Keratinocyte (primary cell): ENCODE measurements around the gene CEMIP2. TPM values are rescaled to one million over a fixed set of nuclear protein-coding genes. Genes with fewer than 3 reads are reported as not detected.

Source experiments
- DNase-seq: peaks from one replicate; pipeline ENCODE4 v3.0.0-alpha.2; 2011; ENCODE audit warnings: low read depth, missing footprints, low spot score
- FAIRE-seq: peaks from 2 replicates; lab custom pipeline; 2011; peaks lifted over from hg19 to GRCh38; lab: Jason Lieb, UNC
- H2AFZ ChIP-seq: 2 replicates; pipeline ENCODE4 v1.6.0; 2012; ENCODE audit warnings: low read length, control low read depth, inconsistent platforms; ENCODE audit not compliant: control insufficient read depth
- H3K27ac ChIP-seq: 2 replicates; pipeline ENCODE4 v1.5.1; 2011; ENCODE audit warnings: low read length; ENCODE audit not compliant: control insufficient read depth, insufficient read depth
- H3K27me3 ChIP-seq: 3 replicates; pipeline ENCODE4 v1.6.0; 2011; ENCODE audit warnings: low read length; ENCODE audit not compliant: control insufficient read depth, insufficient read depth; ENCODE audit errors: extremely low read depth
- H3K36me3 ChIP-seq, 2 experiments: 2 replicates in 1 of 2; 3 replicates in 1 of 2; pipeline ENCODE4 v1.5.1; 2011; ENCODE audit warnings: low read length in 2 of 2, mild to moderate bottlenecking in 1 of 2; ENCODE audit not compliant: control insufficient read depth in 2 of 2, insufficient read depth in 2 of 2; ENCODE audit errors: extremely low read depth in 1 of 2
- H3K4me1 ChIP-seq: 3 replicates; pipeline ENCODE4 v1.5.1; 2011; ENCODE audit warnings: low read length; ENCODE audit not compliant: control insufficient read depth, insufficient read depth; ENCODE audit errors: extremely low read depth
- H3K4me2 ChIP-seq: 3 replicates; pipeline ENCODE4 v1.6.0; 2011; ENCODE audit warnings: low read depth, low read length; ENCODE audit not compliant: control insufficient read depth, insufficient read depth; ENCODE audit errors: extremely low read depth
- H3K4me3 ChIP-seq, 3 experiments: fragments of 200-600 bp in 1 of 3; sonication (generic) in 1 of 3; 2 replicates in 2 of 3; 3 replicates in 1 of 3; pipeline ENCODE4 v1.5.1; 2011 to 2016; ENCODE audit warnings: low read length in 3 of 3, mild to moderate bottlenecking in 3 of 3, control low read depth in 2 of 3, inconsistent platforms in 1 of 3, low read depth in 1 of 3, mixed read lengths in 1 of 3, mixed run types in 1 of 3, moderate library complexity in 1 of 3; ENCODE audit not compliant: control insufficient read depth in 2 of 3, insufficient read depth in 2 of 3; ENCODE audit errors: extremely low read depth in 1 of 3
- H3K79me2 ChIP-seq: 2 replicates; pipeline ENCODE4 v1.6.0; 2012; ENCODE audit warnings: low read length; ENCODE audit not compliant: control insufficient read depth, insufficient read depth
- H3K9ac ChIP-seq: 3 replicates; pipeline ENCODE4 v1.6.0; 2011; ENCODE audit warnings: low read length; ENCODE audit not compliant: control insufficient read depth, insufficient read depth; ENCODE audit errors: extremely low read depth
- H3K9me1 ChIP-seq: 3 replicates; pipeline ENCODE4 v1.6.0; 2011; ENCODE audit warnings: low read length; ENCODE audit not compliant: control insufficient read depth, insufficient read depth; ENCODE audit errors: extremely low read depth
- H3K9me3 ChIP-seq: 2 replicates; pipeline ENCODE4 v1.5.1; 2012; ENCODE audit warnings: low read depth, low read length; ENCODE audit not compliant: control insufficient read depth
- H4K20me1 ChIP-seq: 3 replicates; pipeline ENCODE4 v1.6.0; 2011; ENCODE audit warnings: low read length; ENCODE audit not compliant: control insufficient read depth, insufficient read depth; ENCODE audit errors: extremely low read depth
- EZH2 ChIP-seq: IDR thresholded peaks from one replicate; pipeline ENCODE4 v1.6.1; 2012; ENCODE audit warnings: inconsistent platforms, mild to moderate bottlenecking, low read length, moderate library complexity
- dilution Hi-C: fragments of 300-500 bp; cut with MboI; formaldehyde crosslinking; loops from one replicate; pipeline ENCODE4 v1.7.0; 2020; ENCODE audit warnings: low sequenced_read_pairs; ENCODE audit not compliant: extremely low pct_ligation_motif_present
- polyA plus RNA-seq, 5 experiments: library from polyadenylated mRNA; depleted of rRNA in 3 of 5; stranded (reverse) in 3 of 5; stranded (forward) in 1 of 5; unstranded in 1 of 5; fragments of >200 nt; gene quantifications; 1 replicate in 1 of 5; 2 replicates in 3 of 5; 3 replicates in 1 of 5; pipeline versions ENCODE4 v1.2.1 to v1.2.3, GENCODE V29; 2011 to 2012; ENCODE audit warnings: missing spikeins in 2 of 5, low read depth in 1 of 5, low replicate concordance in 1 of 5
- TF ChIP-seq, protein P1 (sequence below), 3 experiments: IDR thresholded peaks in 1 of 3; conservative IDR thresholded peaks in 1 of 3; optimal IDR thresholded peaks in 1 of 3; 2 replicates in 2 of 3; 3 replicates in 1 of 3; pipeline versions ENCODE3 to v1.5.1; 2011; ENCODE audit warnings: low read length in 3 of 3, mild to moderate bottlenecking in 3 of 3, moderate library complexity in 2 of 3, control low read depth in 1 of 3, inconsistent platforms in 1 of 3; ENCODE audit not compliant: insufficient read depth in 2 of 3; ENCODE audit errors: extremely low read depth in 1 of 3

Gene CEMIP2
- polyA plus RNA-seq, 1 donor (not counting 4 experiments of a cell fraction or from before 2014, with no cell fraction given): 47.7 TPM

DNA sequence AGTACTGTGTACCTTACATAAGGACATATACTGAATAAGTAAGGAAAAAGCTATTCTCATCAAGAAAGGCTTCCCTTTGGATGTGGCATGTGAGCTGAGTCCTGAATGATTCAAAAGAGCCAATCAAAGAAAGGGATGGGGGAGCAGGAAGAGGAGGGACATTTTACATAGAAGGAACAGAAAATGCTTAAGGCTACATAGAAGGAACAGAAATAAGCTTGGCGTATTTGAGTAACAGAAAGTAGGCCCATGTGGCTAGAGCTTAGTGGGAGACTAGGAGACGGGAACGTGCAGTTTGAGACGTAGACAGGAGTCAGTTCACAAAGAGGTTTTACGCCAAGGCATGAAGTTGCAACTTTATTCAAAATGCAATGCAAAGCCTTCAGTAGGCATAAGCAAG lies 126.3 kb downstream of the CEMIP2 start:
- no peak for FAIRE-seq
- H3K9me3 ChIP-seq: no peaks in the 10 kb centered on the region
- no peaks in the 10 kb centered on the region for H4K20me1 ChIP-seq
- no peaks in the 10 kb centered on the region for H3K36me3 ChIP-seq
- no peak overlapping the region for H2AFZ ChIP-seq
- no peak for DNase-seq
- H3K79me2 ChIP-seq: no peaks in the 10 kb centered on the region
- no peaks in the 10 kb centered on the region for H3K27me3 ChIP-seq
- no peak overlapping the region for H3K4me3 ChIP-seq
- no peaks in the 10 kb centered on the region for H3K9me1 ChIP-seq
- H3K27ac ChIP-seq: no peak overlapping the region
- no peak overlapping the region for H3K9ac ChIP-seq
- dilution Hi-C loops: no loop called here
- H3K4me2 ChIP-seq: no peak overlapping the region
- no peak for TF ChIP-seq EZH2
- TF ChIP-seq, protein P1, sequence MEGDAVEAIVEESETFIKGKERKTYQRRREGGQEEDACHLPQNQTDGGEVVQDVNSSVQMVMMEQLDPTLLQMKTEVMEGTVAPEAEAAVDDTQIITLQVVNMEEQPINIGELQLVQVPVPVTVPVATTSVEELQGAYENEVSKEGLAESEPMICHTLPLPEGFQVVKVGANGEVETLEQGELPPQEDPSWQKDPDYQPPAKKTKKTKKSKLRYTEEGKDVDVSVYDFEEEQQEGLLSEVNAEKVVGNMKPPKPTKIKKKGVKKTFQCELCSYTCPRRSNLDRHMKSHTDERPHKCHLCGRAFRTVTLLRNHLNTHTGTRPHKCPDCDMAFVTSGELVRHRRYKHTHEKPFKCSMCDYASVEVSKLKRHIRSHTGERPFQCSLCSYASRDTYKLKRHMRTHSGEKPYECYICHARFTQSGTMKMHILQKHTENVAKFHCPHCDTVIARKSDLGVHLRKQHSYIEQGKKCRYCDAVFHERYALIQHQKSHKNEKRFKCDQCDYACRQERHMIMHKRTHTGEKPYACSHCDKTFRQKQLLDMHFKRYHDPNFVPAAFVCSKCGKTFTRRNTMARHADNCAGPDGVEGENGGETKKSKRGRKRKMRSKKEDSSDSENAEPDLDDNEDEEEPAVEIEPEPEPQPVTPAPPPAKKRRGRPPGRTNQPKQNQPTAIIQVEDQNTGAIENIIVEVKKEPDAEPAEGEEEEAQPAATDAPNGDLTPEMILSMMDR (optimal IDR thresholded peaks at IDR 0.05 in 1 of 3, IDR thresholded peaks at IDR 0.05 in 1 of 3, conservative IDR thresholded peaks at IDR 0.05 in 1 of 3; ENCODE audit: extremely low read depth in 1 of 3, insufficient read depth in 2 of 3, low read length in 3 of 3): no peak
- peaks cover 3% of the 10 kb centered on the region for H3K4me1 ChIP-seq

DNA sequence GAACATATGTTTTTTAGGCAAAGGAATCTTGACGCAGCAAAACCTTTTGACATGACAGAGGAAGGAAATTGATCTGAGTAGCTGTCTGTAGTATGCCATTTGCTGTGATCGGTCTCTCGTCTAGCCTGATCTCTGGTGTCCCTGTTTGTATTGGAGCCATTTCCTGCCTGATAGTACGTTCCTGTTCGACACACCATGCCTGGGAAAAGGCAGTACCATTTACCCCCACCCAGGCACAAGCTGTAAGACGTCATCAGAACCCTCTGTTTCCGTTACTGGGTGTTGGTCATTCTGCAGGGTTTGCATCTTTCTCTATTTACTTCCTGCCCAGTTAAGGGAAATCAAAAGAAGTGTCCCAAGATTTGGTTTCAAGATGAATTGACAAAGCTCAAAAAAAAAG lies 129.7 kb downstream of the CEMIP2 start:
- Histone ChIP-seq H3K4me2 (no peak overlapping the region), H3K27ac (no peak overlapping the region)
- no peak for FAIRE-seq

More for the DNA sequence above, 129.7 kb downstream of the CEMIP2 start:
- no peaks in the 10 kb centered on the region for H3K36me3 ChIP-seq
- no peak overlapping the region for H2AFZ ChIP-seq
- H3K4me1 ChIP-seq: no peaks in the 10 kb centered on the region
- no peaks in the 10 kb centered on the region for H3K9me3 ChIP-seq
- no peak for TF ChIP-seq EZH2
- TF ChIP-seq, protein P1 (optimal IDR thresholded peaks at IDR 0.05 in 1 of 3, IDR thresholded peaks at IDR 0.05 in 1 of 3, conservative IDR thresholded peaks at IDR 0.05 in 1 of 3; ENCODE audit: extremely low read depth in 1 of 3, insufficient read depth in 2 of 3, low read length in 3 of 3): no peak
- H3K9ac ChIP-seq: no peak overlapping the region
- H4K20me1 ChIP-seq: no peaks in the 10 kb centered on the region
- no peaks in the 10 kb centered on the region for H3K9me1 ChIP-seq
- H3K4me3 ChIP-seq: no peak overlapping the region
- dilution Hi-C loops: no loop called here
- no peaks in the 10 kb centered on the region for H3K27me3 ChIP-seq
- no peaks in the 10 kb centered on the region for H3K79me2 ChIP-seq
- DNase-seq: no peak
